Vagina (tissue), 2 donors: Measurements from ENCODE around the gene CENPO.

Experiments
- POLR2A ChIP-seq, 2 donors: fragments of 450-650 bp; IDR thresholded peaks; one replicate each; pipeline ENCODE4 v1.6.1; 2017; ENCODE audit warnings: antibody characterized with exemption in 2 of 2, mild to moderate bottlenecking in 2 of 2, moderate library complexity in 2 of 2
- TF ChIP-seq, protein P1 (sequence below), 3 experiments: fragments of 450-650 bp in 2 of 3; fragments of 200-600 bp in 1 of 3; sonication (generic) in 1 of 3; IDR thresholded peaks; one replicate each; pipeline ENCODE4 v1.5.1; 2017 to 2019; ENCODE audit warnings: antibody characterized with exemption in 3 of 3, mild to moderate bottlenecking in 2 of 3, moderate library complexity in 2 of 3

DNA sequence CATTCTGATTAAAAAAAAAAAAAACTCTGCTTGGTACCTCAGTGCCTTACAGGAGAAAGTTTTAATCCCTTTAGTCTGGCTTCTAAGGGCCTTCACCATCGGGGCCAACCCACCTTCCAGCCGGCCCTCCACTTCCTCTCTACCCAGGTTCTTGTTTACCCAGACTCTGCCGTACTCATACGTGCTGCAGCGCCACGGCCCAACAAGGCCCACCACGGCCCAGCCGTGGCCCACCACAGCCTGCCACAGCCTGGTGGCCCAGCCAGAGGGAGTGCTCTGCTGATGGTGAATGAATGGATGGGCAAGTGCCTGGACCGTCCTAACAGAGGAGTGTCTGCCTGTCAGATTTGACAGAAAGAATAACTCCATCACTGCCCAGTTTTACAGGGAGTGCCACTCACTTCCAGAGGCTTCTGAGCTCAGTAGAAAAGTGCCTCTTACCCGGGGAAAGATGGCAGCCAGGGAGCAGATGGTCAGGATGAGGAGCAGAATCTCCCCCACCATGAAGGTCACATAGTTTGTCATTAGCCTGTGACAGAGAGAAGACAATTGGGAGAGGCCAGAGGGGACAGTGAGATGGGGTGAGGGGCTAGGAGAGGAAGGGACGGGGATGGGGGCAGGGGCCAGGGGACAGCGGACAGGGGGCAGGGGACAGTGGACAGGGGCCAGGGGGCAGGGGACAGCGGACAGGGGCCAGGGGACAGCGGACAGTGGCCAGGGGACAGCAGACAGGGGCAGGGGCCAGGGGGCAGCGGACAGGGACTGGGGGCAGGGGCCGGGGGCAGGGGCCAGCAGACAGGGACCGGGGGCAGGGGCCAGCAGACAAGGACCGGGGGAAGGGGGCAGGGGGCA lies 38.2 kb downstream of the CENPO start:
- TF ChIP-seq, protein P1, sequence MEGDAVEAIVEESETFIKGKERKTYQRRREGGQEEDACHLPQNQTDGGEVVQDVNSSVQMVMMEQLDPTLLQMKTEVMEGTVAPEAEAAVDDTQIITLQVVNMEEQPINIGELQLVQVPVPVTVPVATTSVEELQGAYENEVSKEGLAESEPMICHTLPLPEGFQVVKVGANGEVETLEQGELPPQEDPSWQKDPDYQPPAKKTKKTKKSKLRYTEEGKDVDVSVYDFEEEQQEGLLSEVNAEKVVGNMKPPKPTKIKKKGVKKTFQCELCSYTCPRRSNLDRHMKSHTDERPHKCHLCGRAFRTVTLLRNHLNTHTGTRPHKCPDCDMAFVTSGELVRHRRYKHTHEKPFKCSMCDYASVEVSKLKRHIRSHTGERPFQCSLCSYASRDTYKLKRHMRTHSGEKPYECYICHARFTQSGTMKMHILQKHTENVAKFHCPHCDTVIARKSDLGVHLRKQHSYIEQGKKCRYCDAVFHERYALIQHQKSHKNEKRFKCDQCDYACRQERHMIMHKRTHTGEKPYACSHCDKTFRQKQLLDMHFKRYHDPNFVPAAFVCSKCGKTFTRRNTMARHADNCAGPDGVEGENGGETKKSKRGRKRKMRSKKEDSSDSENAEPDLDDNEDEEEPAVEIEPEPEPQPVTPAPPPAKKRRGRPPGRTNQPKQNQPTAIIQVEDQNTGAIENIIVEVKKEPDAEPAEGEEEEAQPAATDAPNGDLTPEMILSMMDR (IDR thresholded peaks at IDR 0.05), result no peak
- no peak for TF ChIP-seq POLR2A (IDR thresholded peaks at IDR 0.05)
